ENCODE results near the gene LPP. TPM values are rescaled to one million over a fixed set of nuclear protein-coding genes. Genes with fewer than 3 reads are reported as not detected.

The LPP gene
- total RNA-seq, 2 donors from 2014 or later = 170 to 246 TPM

DNA sequence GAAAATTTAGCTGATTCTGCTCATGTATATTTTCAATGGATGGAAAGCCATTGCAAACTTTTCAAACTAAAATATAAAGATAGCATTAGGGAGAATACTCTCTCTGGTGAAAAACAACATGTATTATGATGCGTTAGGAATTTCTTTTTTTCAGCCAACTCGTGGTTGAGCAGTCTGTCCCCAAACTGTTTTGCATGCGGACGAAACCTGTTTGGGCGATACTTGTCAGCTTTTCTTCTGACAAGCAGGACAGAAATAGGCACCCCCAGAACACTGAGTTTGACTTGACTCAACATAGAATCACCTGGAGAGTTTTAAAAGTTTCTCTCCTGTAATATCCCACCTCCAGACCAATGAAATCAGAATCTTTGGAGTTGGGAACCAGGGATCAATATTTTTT is 600.3 kb downstream of the LPP start:
- no peak for DNase-seq
- TF ChIP-seq, protein P1, sequence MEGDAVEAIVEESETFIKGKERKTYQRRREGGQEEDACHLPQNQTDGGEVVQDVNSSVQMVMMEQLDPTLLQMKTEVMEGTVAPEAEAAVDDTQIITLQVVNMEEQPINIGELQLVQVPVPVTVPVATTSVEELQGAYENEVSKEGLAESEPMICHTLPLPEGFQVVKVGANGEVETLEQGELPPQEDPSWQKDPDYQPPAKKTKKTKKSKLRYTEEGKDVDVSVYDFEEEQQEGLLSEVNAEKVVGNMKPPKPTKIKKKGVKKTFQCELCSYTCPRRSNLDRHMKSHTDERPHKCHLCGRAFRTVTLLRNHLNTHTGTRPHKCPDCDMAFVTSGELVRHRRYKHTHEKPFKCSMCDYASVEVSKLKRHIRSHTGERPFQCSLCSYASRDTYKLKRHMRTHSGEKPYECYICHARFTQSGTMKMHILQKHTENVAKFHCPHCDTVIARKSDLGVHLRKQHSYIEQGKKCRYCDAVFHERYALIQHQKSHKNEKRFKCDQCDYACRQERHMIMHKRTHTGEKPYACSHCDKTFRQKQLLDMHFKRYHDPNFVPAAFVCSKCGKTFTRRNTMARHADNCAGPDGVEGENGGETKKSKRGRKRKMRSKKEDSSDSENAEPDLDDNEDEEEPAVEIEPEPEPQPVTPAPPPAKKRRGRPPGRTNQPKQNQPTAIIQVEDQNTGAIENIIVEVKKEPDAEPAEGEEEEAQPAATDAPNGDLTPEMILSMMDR (IDR thresholded peaks at IDR 0.05) = no peak
- Histone ChIP-seq H3K27me3 (no peaks in the 10 kb centered on the region), H3K9ac (ENCODE audit: low read depth in 2 of 2, low read length in 2 of 2) (no peak overlapping the region), H3K4me1 (no peaks in the 10 kb centered on the region), H3K27ac (no peak overlapping the region), H3K4me3 (no peak overlapping the region), H3K9me3 (no peaks in the 10 kb centered on the region), H3K36me3 (no peaks in the 10 kb centered on the region)
- intact Hi-C loops (cut with DNase I) = no loop called here

DNA sequence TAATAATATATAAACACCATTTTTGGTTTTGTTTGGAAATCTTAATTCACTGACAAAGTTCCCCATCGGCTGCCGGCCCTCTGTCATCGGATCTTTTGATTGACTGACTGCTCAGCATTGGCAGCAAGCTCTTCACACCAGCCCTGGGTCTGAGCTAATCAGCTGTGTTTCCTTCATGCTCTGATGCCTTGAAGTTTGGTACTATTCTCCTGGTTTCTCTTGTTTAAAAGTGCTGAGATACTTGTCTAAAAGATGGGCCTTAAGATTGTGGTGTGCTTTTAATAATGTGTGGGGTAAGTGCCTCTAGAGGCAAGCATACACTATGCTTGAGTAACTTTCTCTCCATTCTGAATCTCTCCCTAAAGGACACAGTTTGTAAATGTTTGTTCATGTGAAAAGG is 602.3 kb downstream of the LPP start:
- H3K4me1 ChIP-seq = no peaks in the 10 kb centered on the region
- DNase-seq = no peak
- H3K9ac ChIP-seq (ENCODE audit: low read depth in 2 of 2, low read length in 2 of 2) = no peak overlapping the region
- H3K4me3 ChIP-seq = no peak overlapping the region
- H3K9me3 ChIP-seq = no peaks in the 10 kb centered on the region
- H3K36me3 ChIP-seq = no peaks in the 10 kb centered on the region
- H3K27ac ChIP-seq = no peak overlapping the region
- H3K27me3 ChIP-seq = no peaks in the 10 kb centered on the region
- intact Hi-C loops (cut with DNase I) = no loop called here
- TF ChIP-seq, protein P1 (IDR thresholded peaks at IDR 0.05) = no peak

DNA sequence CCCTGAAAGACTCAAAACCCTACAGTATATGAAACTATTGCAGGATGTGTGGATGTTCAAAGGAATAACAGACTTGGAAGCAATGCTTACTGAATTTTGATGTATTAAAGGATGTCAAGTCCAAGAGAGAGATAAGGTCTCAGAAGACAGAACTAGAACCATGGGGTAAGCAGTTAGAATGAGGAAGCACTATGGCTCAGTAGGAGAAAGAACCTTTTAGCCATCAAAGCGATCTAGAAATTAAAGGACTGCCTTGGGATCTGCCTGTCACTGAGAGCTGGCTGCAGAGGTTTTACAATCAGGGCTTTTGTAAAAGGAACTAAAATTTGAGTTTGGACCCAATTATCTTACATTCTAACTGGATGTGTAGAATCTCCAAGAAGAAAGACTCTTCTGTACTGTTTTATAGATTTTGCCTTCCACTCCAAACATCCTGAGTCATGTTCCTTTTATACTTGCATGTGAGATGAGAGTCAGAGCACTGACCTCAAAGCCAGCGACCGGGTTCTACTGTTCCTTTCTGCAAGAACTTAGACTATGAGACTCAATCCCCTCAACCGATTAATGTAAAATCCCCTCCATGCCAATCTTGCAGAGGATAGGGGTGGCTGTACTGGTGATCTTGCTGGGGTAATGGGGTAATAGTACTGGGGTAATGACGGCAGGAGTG is 605.5 kb downstream of the LPP start:
- Histone ChIP-seq H3K9ac (ENCODE audit: low read depth in 2 of 2, low read length in 2 of 2) (no peak overlapping the region), H3K9me3 (no peaks in the 10 kb centered on the region), H3K4me3 (no peak overlapping the region), H3K4me1 (no peaks in the 10 kb centered on the region), H3K27me3 (no peaks in the 10 kb centered on the region), H3K27ac (no peak overlapping the region), H3K36me3 (no peaks in the 10 kb centered on the region)
- TF ChIP-seq, protein P1 (IDR thresholded peaks at IDR 0.05) = no peak
- no peak for DNase-seq
- intact Hi-C loops (cut with DNase I) = no loop called here

DNA sequence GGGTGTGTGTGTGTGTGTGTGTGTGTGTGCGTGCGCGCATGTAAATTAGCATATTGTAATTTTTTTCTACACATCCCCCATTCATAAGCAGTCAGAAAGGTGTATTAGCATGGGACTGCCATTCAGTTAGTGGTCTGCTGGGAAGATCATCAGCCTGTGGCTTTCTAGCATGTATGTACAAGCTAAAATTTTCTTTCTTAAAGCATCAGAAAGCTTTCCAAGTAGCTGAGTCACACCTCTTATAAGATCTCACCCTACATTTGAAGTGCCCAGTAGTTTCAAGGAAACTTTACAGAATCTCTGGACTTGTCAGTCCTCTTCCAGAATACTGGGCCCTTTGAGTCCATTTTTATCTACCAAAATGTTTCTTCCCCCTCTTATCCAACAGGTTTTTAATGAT is 606.5 kb downstream of the LPP start:
- Histone ChIP-seq H3K27me3 (no peaks in the 10 kb centered on the region), H3K4me1 (no peaks in the 10 kb centered on the region), H3K9me3 (no peaks in the 10 kb centered on the region), H3K4me3 (no peak overlapping the region), H3K36me3 (no peaks in the 10 kb centered on the region), H3K27ac (no peak overlapping the region), H3K9ac (ENCODE audit: low read depth in 2 of 2, low read length in 2 of 2) (no peak overlapping the region)
- no peak for DNase-seq
- intact Hi-C loops (cut with DNase I) = no loop called here
- TF ChIP-seq, protein P1 (IDR thresholded peaks at IDR 0.05) = no peak

DNA sequence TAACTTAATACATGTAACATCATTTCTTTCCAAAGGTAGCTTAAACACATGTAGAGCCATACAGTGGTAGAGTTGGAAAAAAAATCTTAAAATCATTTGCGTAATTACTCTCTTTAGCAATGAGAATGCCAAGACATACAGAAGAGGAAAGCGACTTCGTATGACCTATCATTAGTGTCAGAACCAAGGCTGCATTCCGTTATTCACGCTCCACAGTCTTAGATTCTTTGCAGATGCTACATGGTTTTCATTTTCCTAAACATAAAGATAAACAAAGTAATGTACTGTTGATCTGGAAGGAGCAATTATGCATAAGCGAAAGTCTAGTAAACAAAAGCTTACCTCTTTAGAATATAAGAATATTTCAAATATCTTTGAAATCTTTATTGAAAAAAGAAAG is 607.5 kb downstream of the LPP start:
- Histone ChIP-seq H3K9me3 (no peaks in the 10 kb centered on the region), H3K27me3 (no peaks in the 10 kb centered on the region), H3K27ac (no peak overlapping the region), H3K4me1 (no peaks in the 10 kb centered on the region), H3K36me3 (no peaks in the 10 kb centered on the region), H3K9ac (ENCODE audit: low read depth in 2 of 2, low read length in 2 of 2) (no peak overlapping the region), H3K4me3 (no peak overlapping the region)
- DNase-seq = no peak
- intact Hi-C loops (cut with DNase I) = no loop called here
- TF ChIP-seq, protein P1 (IDR thresholded peaks at IDR 0.05) = no peak

All from colonic mucosa (tissue), 4 donors.